DMS79 (cell line): ENCODE data around the gene TP53TG3F.
"Not testable (repeated sequence)": the region's sequence is repeated elsewhere in the genome, so short reads cannot be mapped to it uniquely, and the experiment has no call there.

ENCODE experiments used
- DNase-seq: peaks from one replicate; lab custom pipeline; 2025; lab: John Stamatoyannopoulos, UW

Gene TP53TG3F, protein sequence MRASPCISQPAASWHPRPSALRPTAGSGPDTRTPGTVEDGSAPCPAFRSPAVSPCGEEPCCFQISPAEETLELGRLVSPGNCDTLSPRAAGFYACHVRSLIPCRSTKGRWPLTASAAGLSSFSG

DNA sequence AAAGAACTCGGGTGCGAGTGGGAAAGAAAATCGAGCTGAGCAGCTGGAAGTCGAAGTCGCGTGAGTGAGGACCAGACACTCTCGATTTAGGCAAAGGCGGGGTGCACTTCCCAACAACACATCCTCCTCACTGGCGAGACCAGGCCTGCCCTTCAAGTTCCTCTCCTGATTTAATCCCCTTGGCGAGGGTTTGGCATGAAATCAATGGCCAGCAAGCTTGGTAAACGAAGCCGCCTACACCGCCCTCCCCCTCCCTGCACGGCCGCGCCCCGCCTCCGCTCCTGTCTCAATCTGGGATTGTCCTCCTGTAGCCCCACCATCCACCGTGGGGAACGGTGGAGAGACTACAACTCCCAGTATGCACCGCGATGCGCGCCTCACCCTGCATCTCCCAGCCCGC, at the start of gene TP53TG3F:
TSS of gene TP53TG3F (plus strand) at position 301 of the 400 bp plus-strand sequence. CDS start at position 369, 68 bp downstream.
- DNase-seq = not testable (repeated sequence)

DNA sequence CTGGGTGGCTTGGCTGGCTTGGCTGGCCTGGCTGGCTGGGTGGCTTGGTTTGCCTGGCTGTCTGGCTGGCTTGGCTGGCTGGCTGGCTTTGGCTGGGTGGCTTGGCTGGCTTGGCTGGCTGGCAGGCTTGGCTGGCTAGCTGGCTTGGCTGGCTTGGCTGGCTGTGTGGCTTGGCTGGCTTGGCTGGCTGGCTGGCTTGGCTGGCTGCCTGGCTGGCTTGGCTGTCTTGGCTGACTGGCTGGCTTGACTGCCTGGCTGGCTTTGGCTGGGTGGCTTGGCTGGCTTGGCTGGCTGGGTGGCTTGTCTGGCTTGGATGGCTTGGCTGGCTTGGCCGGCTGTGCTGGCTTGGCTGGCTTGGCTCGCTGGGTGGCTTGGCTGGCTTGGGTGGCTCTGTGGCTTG, 32.2 kb downstream of the TP53TG3F start:
- not testable (repeated sequence) for DNase-seq

DNA sequence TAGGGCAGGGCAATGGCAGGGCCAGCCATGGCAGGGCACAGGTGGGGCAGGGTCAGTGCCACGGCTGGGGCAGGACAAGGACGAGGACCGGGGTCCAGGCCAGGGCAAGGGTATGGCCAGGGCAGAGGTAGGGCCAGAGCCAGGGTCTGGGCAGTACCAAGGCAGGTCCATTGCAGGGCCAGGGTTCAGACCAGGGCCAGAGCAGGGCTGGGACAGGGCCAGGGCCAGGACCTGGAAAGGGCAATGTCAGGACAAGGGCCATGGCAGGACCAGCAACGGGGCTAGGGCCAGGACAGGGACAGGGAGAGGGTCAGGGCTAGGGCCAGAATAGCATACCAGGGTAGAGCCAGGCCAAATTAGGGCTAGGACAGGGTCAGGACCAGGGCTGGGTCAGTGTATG, 47.8 kb downstream of the TP53TG3F start:
- DNase-seq = not testable (repeated sequence)

DNA sequence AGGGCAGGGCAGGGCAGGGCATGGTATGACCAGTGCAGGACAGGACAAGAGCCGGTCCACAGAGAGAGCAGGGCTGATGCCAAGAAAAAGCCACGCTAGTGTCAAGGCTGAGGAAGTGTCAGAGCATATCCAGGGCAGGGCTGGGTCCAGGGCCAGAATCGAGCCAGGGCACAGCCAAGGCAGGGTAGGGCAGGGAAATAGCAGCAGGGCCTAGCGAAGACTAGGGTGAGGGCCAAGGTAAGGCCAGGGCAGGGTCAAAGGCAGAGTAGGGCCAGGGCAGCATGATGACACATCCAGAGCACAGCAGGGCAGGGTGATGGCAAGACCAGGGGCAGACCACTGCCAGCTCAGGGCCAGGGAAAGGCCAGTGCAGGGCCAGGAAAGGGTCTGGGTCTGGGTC, 49.7 kb downstream of the TP53TG3F start:
- DNase-seq = not testable (repeated sequence)

DNA sequence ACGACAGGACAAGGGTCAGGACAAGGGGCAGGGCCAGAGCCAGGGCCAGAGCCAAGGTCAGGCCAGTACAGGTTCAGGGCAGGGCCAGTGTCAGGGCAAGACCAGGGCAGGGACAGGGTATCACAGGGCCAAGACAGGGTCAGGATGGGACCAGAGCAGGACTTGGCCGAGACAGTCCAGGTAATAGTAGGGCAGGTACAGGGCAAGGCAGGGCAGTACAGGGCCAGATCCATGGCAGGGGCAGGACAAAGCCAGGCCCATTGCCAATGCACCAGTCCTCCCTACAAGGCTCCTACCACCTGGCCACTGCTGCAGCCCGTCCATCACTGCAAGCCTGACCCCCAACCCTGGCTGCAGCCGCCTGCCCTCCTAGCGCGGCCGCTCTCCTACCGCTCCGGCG, 50.5 kb downstream of the TP53TG3F start:
- DNase-seq = not testable (repeated sequence)
